T-helper 1 cell treated with Interleukin-12 subunit alpha and Interleukin-12 subunit beta and Interleukin-4 antibody, amounts not matched to agents 30 ng/mL and 1 ng/mL, for 36 hours (primary cell): ENCODE measurements around the gene NVL. TPM values are rescaled to one million over a fixed set of nuclear protein-coding genes. Genes with fewer than 3 reads are reported as not detected.

Experiments used
- total RNA-seq: library from RNA; stranded (reverse); gene quantifications from 2 replicates; pipeline ENCODE4 v1.2.3, GENCODE V29; 2022

Gene NVL
- total RNA-seq, 1 donor from 2014 or later: 41.2 TPM

Other genes with a start within 250 kb of the NVL start
- 27.2 and 28.4 TPM in 2 replicates for gene FBXO28, start 216.1 kb downstream of the NVL start, total RNA-seq
- gene DEGS1, start 146.9 kb downstream of the NVL start, total RNA-seq: 91.2 and 93.5 TPM in 2 replicates
- 42.9 and 44.9 TPM in 2 replicates for gene CNIH4, start 26.7 kb upstream of the NVL start, total RNA-seq
- gene WDR26, start 104.6 kb upstream of the NVL start, total RNA-seq: 85.5 and 90.3 TPM in 2 replicates